NT2/D1 (cell line): ENCODE measurements around the gene SLCO2B1.

ENCODE experiments used
- YY1 ChIP-seq: IDR thresholded peaks from 2 replicates; pipeline ENCODE4 v1.6.1; 2011; ENCODE audit not compliant: insufficient read length, insufficient read depth
- ZNF274 ChIP-seq: IDR thresholded peaks from 2 replicates; pipeline ENCODE4 v1.6.1; 2011; ENCODE audit warnings: mild to moderate bottlenecking, low read depth, low read length

DNA sequence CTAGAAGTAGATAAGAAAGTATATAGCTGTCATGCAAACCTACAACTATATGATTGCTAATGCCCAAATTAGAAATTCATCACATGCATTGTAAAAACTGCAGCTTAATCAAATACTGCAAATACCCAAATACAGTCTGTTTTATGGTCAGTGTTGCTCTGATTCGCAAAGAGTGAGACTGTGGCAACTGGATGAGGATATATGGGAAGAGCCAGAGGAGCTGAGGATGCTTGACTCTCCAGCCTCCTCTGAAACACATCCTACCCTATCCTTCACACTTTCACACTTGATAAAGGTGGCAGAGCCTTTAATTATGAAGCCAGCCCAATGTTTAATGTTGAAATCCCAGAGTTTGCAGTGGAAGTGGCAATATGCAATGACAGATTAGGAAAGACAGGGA is 32.3 kb upstream of the SLCO2B1 start:
- TF ChIP-seq YY1 (no peak), ZNF274 (no peak)
